GM12878 (cell line): ENCODE data around the gene WWC2. TPM values are rescaled to one million over a fixed set of nuclear protein-coding genes. Genes with fewer than 3 reads are reported as not detected.

Source experiments
- ATAC-seq: fragments of 200-7000 bp; cut with Tn5 transposase; 3 replicates; pipeline ENCODE4 v1.9.1; 2020; ENCODE audit warnings: mild to moderate bottlenecking, moderate library complexity
- BruUV-seq: library from RNA; stranded (reverse); fragments of 400-500 nt; replicated peaks from 2 replicates; lab custom pipeline; 2021; lab: Mats Ljungman, UMichigan
- CTCF ChIA-PET: fragments of 300-600 bp; sonication (Branson Sonifier 250); formaldehyde crosslinking; extraction: SDS; loops from one replicate; lab custom pipeline; 2021; ENCODE audit warnings: inconsistent platforms; lab: Yijun Ruan, JAX
- POLR2A ChIA-PET: fragments of 350-600 bp; formaldehyde crosslinking; extraction: SDS; loops from one replicate; lab custom pipeline; 2021; ENCODE audit warnings: inconsistent platforms; lab: Charles Lee
- RAD21 ChIA-PET: fragments of 300-600 bp; sonication (Branson Sonifier 250); formaldehyde crosslinking; loops from one replicate; lab custom pipeline; 2023; ENCODE audit warnings: antibody characterized with exemption; ENCODE audit not compliant: unreplicated experiment; lab: Charles Lee
- SMC1A ChIA-PET: fragments of 300-600 bp; sonication (Branson Sonifier 250); formaldehyde crosslinking; loops from one replicate; lab custom pipeline; 2023; ENCODE audit not compliant: unreplicated experiment, uncharacterized antibody; lab: Charles Lee
- DNase-seq: peaks from one replicate; pipeline ENCODE4 v3.0.0-alpha.2; 2011; ENCODE audit warnings: low read depth, low spot score
- FAIRE-seq: peaks from 3 replicates; lab custom pipeline; 2011; peaks lifted over from hg19 to GRCh38; lab: Jason Lieb, UNC
- H2AFZ ChIP-seq: 2 replicates; pipeline ENCODE4 v1.6.0; 2011; ENCODE audit warnings: low read depth, low read length, control low read depth; ENCODE audit not compliant: control insufficient read depth
- H3K27ac ChIP-seq: 2 replicates; pipeline ENCODE4 v1.5.1; 2011; ENCODE audit warnings: control low read depth; ENCODE audit not compliant: control insufficient read depth, insufficient read depth
- H3K27me3 ChIP-seq, 2 experiments: replicated peaks in 1 of 2; 2 replicates each; pipeline versions ENCODE4 v1.6.0 to v1.6.1; 2011; ENCODE audit warnings: low read length in 1 of 2; ENCODE audit not compliant: control insufficient read depth in 2 of 2, insufficient read depth in 2 of 2
- H3K36me3 ChIP-seq, 2 experiments: 2 replicates each; pipeline ENCODE4 v1.5.1; 2011; ENCODE audit warnings: low read length in 1 of 2; ENCODE audit not compliant: control insufficient read depth in 2 of 2, insufficient read depth in 2 of 2
- H3K4me1 ChIP-seq: 2 replicates; pipeline ENCODE4 v1.6.1; 2011; ENCODE audit warnings: mild to moderate bottlenecking, low read length, moderate library complexity, mixed read lengths; ENCODE audit not compliant: control insufficient read depth, insufficient read depth
- H3K4me2 ChIP-seq: 2 replicates; pipeline ENCODE4 v1.6.0; 2011; ENCODE audit warnings: control low read depth; ENCODE audit not compliant: control insufficient read depth, insufficient read depth
- H3K4me3 ChIP-seq: fragments of 200-600 bp; sonication (generic); 2 replicates; pipeline ENCODE4 v1.5.1; 2016
- H3K79me2 ChIP-seq: 2 replicates; pipeline ENCODE4 v1.6.0; 2011; ENCODE audit warnings: low read length; ENCODE audit not compliant: control insufficient read depth, insufficient read depth
- H3K9ac ChIP-seq: 2 replicates; pipeline ENCODE4 v1.8.0; 2011; ENCODE audit warnings: low read length, control low read depth, mixed read lengths; ENCODE audit not compliant: control insufficient read depth, insufficient read depth
- H3K9me3 ChIP-seq: replicated peaks from 3 replicates; pipeline ENCODE4 v1.5.1; 2011; ENCODE audit warnings: mild to moderate bottlenecking, low read length; ENCODE audit not compliant: control insufficient read depth, insufficient read depth
- H4K20me1 ChIP-seq: 2 replicates; pipeline ENCODE4 v1.6.0; 2011; ENCODE audit not compliant: control insufficient read depth, insufficient read depth
- EGR1 ChIP-seq, 2 experiments: IDR thresholded peaks; 1 replicate in 1 of 2; 2 replicates in 1 of 2; pipeline ENCODE4 v1.6.1; 2011 to 2012; ENCODE audit warnings: low read depth in 2 of 2, low read length in 2 of 2, borderline replicate concordance in 1 of 2, mild to moderate bottlenecking in 1 of 2, moderate library complexity in 1 of 2
- EZH2 ChIP-seq: IDR thresholded peaks from 2 replicates; pipeline ENCODE4 v1.6.1; 2012; ENCODE audit warnings: low read depth, mild to moderate bottlenecking, control low read depth, inconsistent platforms, low read length, borderline replicate concordance; ENCODE audit not compliant: control insufficient read depth
- NBN ChIP-seq: fragments of 450-650 bp; IDR thresholded peaks from 2 replicates; pipeline ENCODE4 v1.6.1; 2016
- PBX3 ChIP-seq: IDR thresholded peaks from 2 replicates; pipeline ENCODE4 v1.6.1; 2011; ENCODE audit warnings: mild to moderate bottlenecking, low read depth, low read length, moderate library complexity; ENCODE audit not compliant: insufficient replicate concordance
- TARDBP ChIP-seq: IDR thresholded peaks from 2 replicates; pipeline ENCODE4 v1.6.1; 2016; ENCODE audit warnings: borderline replicate concordance
- ZNF217 ChIP-seq: fragments of 450-650 bp; IDR thresholded peaks from 2 replicates; pipeline ENCODE4 v1.6.1; 2017; ENCODE audit warnings: antibody characterized with exemption, mild to moderate bottlenecking
- ZZZ3 ChIP-seq: IDR thresholded peaks from 2 replicates; pipeline ENCODE4 v1.6.1; 2011; ENCODE audit warnings: low read depth; ENCODE audit not compliant: control insufficient read depth, insufficient read length
- WGBS: methylation state at CpG from one replicate; pipeline ENCODE4 v1.1.6; 2016; ENCODE audit warnings: low lambda C conversion rate; ENCODE audit not compliant: insufficient replicate concordance, insufficient coverage; ENCODE audit errors: missing lambda C conversion rate; 5-methylcytosine and 5-hydroxymethylcytosine counted together
- in situ Hi-C: fragments of 300-500 bp; cut with MboI; formaldehyde crosslinking; loops from 9 replicates; pipeline ENCODE4 v1.14.3; 2018; ENCODE audit warnings: mixed read lengths
- intact Hi-C: fragments of 100-400 bp; cut with micrococcal nuclease; formaldehyde crosslinking; loops from one replicate; pipeline ENCODE4 v1.14.2; 2022; ENCODE audit not compliant: unreplicated experiment
- polyA plus RNA-seq, 11 experiments: library from polyadenylated mRNA; depleted of rRNA in 4 of 11; unstranded in 6 of 11; stranded (reverse) in 5 of 11; fragments of >200 nt; fragmentation: Nextera tagmentation in 4 of 11; fragmentation: Illumina TruSeq in 1 of 11; extraction: Ambion mirVana in 4 of 11; extraction: Trizol in 1 of 11; gene quantifications; 1 replicate in 1 of 11; 2 replicates in 10 of 11; pipeline versions ENCODE4 v1.2.1 to v1.2.3, GENCODE V29; 2011 to 2016; ENCODE audit warnings: inconsistent platforms in 2 of 11, missing spikeins in 2 of 11, low read depth in 1 of 11
- total RNA-seq, 4 experiments: library from RNA; depleted of rRNA in 3 of 4; stranded (reverse); fragments of >200 nt in 3 of 4; fragmentation: Illumina TruSeq in 1 of 4; extraction: Trizol in 1 of 4; gene quantifications; 2 replicates each; pipeline versions ENCODE4 v1.2.1 to v1.2.3, GENCODE V29; 2013 to 2021
- TF ChIP-seq, protein P1 (sequence below): fragments of 450-650 bp; IDR thresholded peaks from 2 replicates; pipeline ENCODE4 v1.6.1; 2017; ENCODE audit warnings: mild to moderate bottlenecking, moderate library complexity

WWC2 gene
- total and polyA plus RNA-seq, 10 of the 15 experiments (the other 5 are each of a cell fraction or from before 2014, with no cell fraction given) = 0.02 to 0.72 (median 0.06) TPM; not detected in 3

DNA sequence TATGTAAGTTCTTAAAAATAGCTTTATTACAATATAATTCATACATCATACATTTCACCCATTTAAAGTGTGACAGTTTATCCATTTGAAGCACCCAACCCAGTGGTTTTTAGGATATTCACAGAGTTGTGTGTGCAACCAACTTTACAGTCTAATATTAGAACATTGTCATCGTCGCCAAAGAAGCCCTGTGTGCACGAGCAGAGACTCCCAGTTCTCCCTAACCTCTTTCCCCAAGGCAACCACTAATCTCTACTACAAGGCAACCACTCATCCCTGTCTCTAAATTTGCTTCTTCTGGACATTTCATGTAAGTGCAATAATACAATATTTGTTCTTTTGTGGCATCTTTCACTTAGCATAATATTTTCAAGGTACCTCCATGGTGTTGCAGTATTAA, 173.3 kb downstream of the WWC2 start:
- H3K9me3 ChIP-seq = no peaks in the 10 kb centered on the region
- ChIA-PET RAD21 (no interaction called here), POLR2A (no interaction called here), SMC1A (interaction anchor here (0.6 kb wide), 1 partner anchor 13 kb away, joined by 3 read pairs; no protein-coding TSS in a partner anchor), CTCF (interaction anchor here (0.6 to 2.3 kb wide), 3 partner anchors 10 to 666 kb away, joined by 3 to 13 read pairs (median 3); no protein-coding TSS in a partner anchor)
- DNase-seq = no peak
- no peak overlapping the region for H3K9ac ChIP-seq
- H3K27ac ChIP-seq = no peak overlapping the region
- no peak overlapping the region for H3K4me2 ChIP-seq
- H3K79me2 ChIP-seq = no peaks in the 10 kb centered on the region
- intact Hi-C loops (no loop called here), in situ Hi-C loops (no loop called here)
- H3K27me3 ChIP-seq = no peaks in the 10 kb centered on the region
- TF ChIP-seq EZH2 (no peak), NBN (no peak), PBX3 (no peak), ZZZ3 (no peak), EGR1 (IDR thresholded peaks at IDR 0.05; ENCODE audit: borderline replicate concordance in 1 of 2, low read depth in 2 of 2, low read length in 2 of 2) (no peak), TARDBP (no peak), ZNF217 (no peak)
- TF ChIP-seq, protein P1, sequence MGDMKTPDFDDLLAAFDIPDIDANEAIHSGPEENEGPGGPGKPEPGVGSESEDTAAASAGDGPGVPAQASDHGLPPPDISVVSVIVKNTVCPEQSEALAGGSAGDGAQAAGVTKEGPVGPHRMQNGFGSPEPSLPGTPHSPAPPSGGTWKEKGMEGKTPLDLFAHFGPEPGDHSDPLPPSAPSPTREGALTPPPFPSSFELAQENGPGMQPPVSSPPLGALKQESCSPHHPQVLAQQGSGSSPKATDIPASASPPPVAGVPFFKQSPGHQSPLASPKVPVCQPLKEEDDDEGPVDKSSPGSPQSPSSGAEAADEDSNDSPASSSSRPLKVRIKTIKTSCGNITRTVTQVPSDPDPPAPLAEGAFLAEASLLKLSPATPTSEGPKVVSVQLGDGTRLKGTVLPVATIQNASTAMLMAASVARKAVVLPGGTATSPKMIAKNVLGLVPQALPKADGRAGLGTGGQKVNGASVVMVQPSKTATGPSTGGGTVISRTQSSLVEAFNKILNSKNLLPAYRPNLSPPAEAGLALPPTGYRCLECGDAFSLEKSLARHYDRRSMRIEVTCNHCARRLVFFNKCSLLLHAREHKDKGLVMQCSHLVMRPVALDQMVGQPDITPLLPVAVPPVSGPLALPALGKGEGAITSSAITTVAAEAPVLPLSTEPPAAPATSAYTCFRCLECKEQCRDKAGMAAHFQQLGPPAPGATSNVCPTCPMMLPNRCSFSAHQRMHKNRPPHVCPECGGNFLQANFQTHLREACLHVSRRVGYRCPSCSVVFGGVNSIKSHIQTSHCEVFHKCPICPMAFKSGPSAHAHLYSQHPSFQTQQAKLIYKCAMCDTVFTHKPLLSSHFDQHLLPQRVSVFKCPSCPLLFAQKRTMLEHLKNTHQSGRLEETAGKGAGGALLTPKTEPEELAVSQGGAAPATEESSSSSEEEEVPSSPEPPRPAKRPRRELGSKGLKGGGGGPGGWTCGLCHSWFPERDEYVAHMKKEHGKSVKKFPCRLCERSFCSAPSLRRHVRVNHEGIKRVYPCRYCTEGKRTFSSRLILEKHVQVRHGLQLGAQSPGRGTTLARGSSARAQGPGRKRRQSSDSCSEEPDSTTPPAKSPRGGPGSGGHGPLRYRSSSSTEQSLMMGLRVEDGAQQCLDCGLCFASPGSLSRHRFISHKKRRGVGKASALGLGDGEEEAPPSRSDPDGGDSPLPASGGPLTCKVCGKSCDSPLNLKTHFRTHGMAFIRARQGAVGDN = no peak
- BruUV-seq = no TSS peak
- no peaks in the 10 kb centered on the region for H3K4me1 ChIP-seq
- WGBS = 0% methylated on average over 3 of the region's 3 CpGs
- no peak for ATAC-seq
- H2AFZ ChIP-seq = no peak overlapping the region
- no peak overlapping the region for H3K4me3 ChIP-seq
- no peak for FAIRE-seq
- H4K20me1 ChIP-seq = no peaks in the 10 kb centered on the region
- no peaks in the 10 kb centered on the region for H3K36me3 ChIP-seq
